Activated T-cell treated with anti-CD3 and anti-CD28 coated beads for 4 hours (primary cell): ENCODE measurements around the gene NIPSNAP3A.
A peak's percentile ranks its signal among the peaks of the same experiment; 100 is the strongest.
"Not testable (repeated sequence)": the region's sequence is repeated elsewhere in the genome, so short reads cannot be mapped to it uniquely, and the experiment has no call there.

Experiments used
- DNase-seq: peaks from one replicate; pipeline ENCODE4 v3.0.0-alpha.2; 2020

NIPSNAP3A gene

DNA sequence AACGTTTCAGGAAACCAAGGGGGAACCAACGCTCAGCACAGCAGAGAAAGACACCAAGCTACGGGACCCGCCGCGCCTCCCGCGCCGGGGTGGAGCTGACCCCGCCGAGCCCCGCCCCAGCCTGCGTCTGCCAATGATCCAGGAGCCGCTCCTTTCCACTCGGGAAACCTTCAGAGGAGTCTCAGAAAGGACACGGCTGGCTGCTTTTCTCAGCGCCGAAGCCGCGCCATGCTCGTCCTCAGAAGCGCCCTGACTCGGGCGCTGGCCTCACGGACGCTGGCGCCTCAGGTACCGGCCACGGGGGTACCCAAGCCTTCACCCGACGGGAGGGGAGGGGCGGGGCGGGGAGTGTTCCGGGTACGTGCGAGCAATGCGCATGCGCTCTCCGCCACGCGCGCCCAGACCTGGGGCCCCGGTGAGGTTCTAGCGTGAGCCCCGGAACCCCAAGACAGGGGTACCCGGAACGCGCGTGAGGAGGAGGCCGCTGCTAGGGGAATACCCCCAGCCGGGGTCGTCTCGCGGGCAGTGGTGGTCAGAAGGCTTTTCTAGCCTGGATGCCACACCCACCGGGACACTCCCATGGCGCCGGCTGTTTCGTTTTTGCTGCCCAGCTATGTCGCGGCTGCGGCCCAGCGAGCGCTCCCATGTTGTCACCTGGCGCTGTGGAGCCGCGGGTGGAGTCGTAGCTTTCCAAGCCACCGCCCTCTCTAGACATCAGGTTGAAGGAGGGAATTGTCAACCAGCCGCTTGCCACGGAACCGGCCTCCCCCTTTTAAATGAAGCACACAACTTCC lies at the start of gene NIPSNAP3A:
NIPSNAP3A (plus strand) TSS at position 119 of the 794 bp plus-strand sequence; CDS start at position 229, 110 bp downstream.
- DNase-seq = peak; percentile 77

DNA sequence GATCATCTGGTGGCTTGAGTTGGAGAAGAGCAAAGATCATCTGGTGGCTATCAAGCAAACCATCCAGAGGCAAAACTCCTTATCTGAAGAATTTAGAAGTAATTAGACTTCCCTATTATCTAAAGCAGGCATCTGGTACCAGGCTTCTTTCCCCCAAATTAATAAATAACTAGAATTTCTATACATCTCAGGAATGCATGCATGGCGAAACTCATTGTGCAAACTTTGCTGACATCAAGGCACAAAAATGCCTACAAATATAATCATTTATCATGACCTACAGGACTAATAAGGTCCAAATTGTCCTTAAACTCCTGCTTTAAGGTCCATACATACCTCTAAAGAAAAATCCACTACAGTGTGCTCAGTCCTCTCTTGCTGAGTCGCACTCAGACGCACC lies 47.2 kb upstream of the NIPSNAP3A start:
- no peak for DNase-seq

DNA sequence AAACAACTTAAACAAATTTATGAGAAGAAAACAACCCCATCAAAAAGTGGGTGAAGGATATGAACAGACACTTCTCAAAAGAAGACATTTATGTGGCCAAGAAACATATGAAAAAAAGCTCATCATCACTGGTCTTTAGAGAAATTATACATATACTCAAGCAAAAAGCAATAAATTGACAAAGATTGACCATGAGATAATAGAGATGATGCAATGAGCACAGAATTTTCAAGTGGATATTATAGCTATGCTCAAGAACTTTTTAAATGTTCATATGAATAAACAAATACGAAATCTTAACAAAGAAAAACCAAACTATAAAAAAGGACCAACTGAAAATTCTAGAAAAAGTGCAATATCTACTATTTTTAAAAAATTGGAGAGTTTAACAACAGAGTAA lies 38.7 kb upstream of the NIPSNAP3A start:
- not testable (repeated sequence) for DNase-seq

DNA sequence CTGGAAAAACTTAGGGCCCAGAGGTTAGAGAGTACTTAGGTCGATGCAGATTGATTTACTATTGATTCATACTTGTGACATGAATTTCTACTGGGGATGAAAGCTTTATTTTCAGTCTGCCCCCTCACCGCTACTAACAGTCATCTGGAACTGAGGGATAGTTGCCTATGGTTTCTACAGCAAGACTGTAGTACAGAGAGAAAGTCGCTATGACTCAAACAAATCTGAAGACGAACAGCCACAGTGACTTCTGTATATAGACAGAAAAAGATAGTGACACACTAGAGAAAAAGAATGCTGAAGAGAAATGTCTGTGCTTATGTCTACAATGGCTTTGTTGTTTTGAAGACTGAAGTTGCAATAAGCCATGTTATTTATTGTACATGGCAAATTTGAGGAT lies 35.9 kb upstream of the NIPSNAP3A start:
- no peak for DNase-seq

DNA sequence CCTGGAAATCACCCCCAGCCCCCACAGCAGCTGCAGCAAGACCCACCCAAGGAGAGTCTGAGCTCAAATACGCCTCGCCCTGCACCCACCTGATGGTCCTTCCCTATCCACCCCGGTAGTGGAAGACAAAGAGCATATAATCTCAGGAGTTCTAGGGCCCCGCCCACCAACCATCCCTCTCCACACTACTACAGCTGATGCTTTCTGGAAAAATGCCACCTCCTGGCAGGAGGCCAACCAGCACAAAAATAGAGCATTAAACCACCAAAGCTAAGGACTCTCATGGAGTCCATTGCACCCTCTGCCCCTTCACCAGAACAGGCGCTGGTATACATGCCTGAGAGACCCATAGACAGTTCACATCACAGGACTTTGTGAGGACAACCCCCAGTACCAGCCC lies 22.5 kb upstream of the NIPSNAP3A start:
- DNase-seq = no peak

DNA sequence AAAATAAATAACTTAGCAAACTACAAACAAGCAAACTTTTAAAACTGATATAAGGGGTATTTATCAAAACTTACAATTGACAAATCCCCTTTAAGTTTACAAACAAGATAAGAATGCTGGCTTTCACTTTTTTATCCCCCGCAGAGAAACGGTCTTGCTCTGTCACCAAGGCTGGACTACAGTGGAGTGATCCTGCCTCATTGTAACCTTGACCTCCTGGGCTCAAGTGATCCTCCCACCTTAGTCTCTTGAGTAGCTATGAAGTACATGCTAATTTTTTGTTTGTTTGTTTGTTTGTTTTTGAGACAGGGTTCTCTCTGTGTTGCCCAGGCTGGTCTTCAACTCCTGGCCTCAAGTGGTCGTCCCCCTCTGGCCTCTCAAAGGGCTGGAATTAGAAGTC lies 9.0 kb upstream of the NIPSNAP3A start:
- no peak for DNase-seq

DNA sequence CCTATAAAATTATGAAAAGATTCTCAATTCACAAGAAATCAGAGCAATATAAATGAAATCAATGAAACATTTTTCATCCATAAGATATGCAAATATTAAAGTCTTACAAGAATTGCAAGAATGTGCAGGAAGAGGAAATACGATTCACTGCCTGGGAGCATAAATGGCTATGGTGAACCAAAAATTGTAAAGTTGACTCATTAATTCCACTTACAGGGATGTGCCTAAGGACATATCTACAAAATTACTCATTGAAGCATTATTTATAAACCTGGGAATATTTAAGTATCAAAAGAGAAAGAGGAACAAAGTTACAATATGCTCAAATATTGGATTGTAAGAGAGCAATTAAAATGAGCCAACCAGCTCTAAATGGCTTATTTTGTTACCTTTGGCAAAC lies 6.9 kb upstream of the NIPSNAP3A start:
- DNase-seq = no peak

GRCh38 chr9:104743376-104743985 lies 4.0 kb upstream of the NIPSNAP3A start:
- peak; percentile 13 for DNase-seq

DNA sequence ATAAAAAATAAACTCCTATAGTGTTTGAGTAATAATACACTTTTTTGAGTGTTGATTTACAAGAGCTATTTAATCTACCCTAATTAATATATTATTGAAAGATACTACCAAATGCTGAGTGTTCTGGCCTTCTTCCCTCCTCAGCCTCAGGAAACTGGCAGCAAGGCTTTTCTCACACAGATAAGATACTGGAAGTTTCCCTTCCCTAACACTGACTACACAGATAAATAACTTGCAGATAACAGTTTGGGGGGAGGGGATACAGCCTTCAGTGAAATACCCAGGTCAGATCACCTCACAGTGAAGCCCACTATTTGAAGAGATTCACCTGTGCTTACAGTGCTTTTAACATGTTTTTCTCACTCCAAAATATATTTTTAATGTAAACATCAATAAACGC lies 1.6 kb upstream of the NIPSNAP3A start:
- DNase-seq = no peak

DNA sequence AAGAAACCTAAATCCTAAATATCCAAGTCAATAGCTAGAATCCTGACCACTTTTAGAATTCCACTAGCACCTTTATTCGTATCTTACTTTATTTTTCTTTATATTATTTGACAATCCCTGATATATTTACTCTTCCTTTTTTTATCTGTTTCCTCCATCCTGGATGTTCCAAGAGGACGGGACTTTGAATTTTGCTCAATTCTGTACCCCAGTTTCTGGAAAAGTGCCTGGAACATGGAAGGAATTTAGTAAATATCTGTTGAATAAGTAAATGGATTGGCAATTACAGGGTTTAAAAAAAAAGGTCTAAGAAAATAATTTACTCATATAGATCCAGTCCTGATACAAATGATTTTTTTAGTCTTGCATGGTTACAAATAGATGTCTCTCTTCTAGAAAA lies 1.2 kb upstream of the NIPSNAP3A start:
- DNase-seq = no peak

- DNase-seq = no peak
These were observed 685 bp upstream of the NIPSNAP3A start for GRCh38 chr9:104746798-104747197.

GRCh38 chr9:104747245-104747564 lies 278 bp upstream of the NIPSNAP3A start:
- DNase-seq = no peak

DNA sequence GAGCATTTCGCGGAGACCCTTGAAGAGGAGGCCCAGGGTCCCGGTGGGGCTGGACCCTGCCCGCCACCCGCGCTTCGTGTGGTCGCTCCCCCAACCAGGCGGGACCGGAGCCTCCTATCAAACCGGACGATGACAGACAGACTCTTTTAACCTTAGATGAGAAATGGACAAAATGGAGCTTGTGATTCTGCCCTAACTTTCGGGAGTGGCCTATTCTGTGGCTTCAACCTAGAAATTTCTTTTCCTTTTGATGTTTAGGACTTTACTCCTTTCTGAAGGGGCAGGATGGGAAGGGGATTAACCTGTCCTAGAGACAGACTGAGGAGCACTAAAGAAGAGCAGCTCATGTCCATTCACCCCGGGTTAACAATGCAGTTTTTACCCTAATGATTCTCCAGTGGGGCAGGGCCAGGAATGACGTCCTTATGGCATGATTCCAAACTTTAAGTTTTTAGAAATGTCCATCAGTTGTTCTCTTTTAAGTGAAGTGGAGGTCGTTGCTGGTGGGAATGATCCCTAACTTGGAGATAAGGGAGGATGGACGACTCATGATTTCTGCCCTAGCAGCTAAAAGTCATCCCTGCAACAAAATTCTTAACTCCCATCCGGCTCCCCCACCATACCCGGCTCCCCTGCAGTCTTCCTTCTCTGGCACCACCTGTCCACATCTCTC lies 1.0 kb downstream of the NIPSNAP3A start:
- no peak for DNase-seq

DNA sequence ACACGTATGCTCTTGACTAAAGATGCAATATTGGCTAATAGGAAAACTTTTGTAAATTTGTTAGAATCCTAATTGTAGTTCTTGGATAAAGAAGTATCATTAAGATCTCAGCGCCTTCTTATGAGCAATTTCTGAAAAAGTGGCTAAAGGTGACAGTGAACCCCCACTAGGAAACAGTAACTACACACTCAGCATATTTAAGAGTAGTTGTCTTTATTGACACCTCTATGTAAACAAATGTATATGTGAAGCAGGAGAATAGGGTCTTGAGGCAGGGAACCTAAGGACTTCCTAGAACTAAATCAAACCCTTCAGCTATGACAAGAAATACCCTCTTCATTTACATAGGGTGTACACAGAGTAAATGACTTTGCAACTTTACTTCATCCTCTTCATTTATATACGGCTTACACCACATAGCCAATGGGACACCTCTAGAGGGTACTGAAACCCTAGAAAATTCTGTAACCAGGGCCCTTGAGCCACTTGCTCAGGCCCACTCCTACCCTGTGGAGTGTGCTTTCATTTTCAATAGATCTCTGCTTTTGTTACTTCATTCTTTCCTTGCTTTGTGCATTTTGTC lies 2.8 kb downstream of the NIPSNAP3A start:
- no peak for DNase-seq

DNA sequence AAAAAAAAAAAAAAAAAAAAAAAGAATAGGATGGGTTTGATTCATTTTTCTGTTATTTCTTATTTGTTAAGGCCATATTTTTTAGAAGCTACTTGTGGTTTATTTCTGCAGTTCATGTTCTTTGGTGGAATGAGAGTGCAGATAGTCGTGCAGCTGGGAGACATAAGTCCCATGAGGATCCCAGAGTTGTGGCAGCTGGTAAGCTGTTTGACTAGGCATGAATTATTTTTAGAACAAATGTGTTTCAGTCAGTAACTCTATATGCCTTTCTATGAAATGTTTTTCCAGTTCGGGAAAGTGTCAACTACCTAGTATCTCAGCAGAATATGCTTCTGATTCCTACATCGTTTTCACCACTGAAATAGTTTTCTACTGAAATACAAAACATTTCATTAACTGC lies 11.5 kb downstream of the NIPSNAP3A start:
- no peak for DNase-seq

DNA sequence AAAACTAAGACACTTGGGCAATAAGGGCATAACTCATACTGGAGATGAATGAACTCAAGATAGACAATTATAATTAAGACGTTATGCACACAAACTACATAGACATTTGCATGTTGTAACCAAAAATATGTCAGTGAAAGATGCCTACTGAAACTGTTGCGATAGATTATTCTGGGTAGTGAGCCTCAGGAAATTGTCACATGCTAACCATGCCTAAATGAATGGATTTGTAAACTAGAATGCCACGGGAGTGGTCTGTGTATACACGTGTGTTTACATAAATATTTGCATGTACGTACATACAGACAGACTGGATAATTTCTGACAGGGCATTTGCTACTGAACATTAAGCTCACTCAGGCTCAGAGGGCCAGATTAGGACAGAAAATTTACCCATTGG lies 17.7 kb downstream of the NIPSNAP3A start:
- DNase-seq = no peak

DNA sequence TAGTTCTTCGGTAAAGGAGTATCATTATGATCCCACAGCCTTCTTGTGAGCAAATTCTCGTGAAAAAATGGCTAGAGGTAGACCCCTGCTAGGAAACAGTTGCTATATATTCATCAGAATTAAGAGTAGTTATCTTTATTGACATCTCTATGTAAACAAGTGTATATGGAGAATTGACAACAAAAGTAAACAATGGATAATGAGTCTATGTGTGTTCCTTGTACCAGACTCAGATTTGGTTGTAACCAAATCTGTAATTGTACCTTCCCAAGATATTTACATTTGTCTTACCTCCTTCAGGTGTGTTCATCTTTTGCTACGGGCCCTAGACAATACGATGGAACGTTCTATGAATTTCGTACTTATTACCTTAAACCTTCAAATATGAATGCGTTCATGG lies 18.5 kb downstream of the NIPSNAP3A start:
- DNase-seq = no peak

DNA sequence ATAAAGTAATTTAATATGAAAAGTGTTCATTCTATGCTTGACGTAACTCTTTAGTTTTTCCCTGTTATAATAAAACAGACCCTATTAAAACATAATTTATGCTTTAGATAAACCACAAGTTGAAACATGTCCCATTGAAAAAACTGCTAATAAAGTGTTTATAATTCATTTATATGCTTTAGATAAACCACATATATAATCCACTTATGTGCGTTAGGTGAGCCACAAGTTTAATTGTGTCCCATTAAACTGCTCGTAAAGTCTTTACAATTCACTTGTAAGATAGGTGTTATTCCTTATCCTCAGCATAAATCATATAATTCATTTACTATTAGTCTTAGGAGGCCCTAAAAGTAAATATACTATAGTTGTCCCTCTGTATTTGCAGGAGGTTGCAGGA lies 20.0 kb downstream of the NIPSNAP3A start:
- DNase-seq = no peak

DNA sequence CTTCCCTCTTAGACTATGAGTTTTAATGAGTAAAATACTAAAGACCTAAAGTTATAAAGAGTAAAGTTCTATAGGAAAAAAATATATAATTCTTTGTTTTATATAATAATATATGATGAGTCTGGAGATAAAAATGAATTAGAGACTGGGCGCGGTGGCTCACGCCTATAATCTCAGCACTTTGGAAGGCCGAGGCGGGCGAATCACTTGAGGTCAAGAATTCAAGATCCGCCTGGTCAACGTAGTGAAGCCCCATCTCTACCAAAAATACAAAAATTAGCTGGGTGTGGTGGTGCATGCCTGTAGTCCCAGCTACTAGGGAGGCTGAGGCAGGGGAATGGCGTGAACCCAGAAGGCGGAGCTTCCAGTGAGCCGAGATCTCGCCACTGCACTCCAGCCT lies 21.5 kb downstream of the NIPSNAP3A start:
- DNase-seq = not testable (repeated sequence)

DNA sequence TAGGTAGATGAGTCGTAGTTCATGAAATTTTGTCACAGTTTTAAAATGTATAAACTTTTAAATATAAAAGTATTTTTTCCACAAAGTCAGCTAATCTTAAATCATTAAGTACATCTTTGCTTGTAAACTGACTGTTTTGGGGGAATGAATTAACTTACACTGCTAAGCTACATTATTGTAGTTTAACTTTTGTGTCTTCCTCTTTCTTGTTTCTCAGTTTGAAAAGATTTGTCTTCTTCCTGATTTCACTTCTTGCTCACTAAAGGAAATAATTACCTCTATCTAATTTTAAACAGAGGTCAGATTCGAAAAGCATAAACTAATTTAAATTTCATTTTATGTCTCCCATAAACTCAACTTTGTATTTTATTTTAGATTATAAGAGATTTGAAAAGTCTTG lies 22.2 kb downstream of the NIPSNAP3A start:
- DNase-seq = no peak

DNA sequence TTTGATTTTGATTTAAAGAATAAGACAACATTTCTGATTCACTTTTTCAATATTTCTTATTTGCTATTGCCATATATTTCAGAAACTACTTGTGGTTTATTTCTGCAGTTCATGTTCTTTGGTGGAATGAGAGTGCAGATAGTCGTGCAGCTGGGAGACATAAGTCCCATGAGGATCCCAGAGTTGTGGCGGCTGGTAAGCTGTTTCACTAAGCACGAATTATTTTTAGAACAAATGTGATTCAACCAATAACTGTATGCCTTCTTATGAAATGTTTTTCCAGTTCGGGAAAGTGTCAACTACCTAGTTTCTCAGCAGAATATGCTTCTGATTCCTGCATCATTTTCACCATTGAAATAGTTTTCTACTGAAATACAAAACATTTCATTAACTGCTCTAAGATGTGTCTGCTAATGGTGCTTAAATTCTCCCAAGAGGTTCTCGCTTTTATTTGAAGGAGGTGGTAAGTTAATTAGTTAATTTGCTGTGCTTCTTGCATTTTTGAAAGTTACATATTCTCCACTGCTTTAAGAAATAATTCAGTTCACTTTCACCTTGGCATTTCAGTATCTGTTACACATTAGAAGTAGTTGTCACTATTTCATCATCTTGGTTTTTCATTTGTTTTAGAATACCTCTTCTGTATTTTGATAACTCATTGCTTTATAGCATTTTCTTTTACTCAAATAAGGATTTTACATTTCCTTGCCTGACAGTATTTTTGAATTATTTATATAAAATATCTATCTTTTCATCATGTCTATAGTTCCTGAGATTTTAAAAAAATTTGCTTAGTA lies 25.4 kb downstream of the NIPSNAP3A start:
- no peak for DNase-seq

GRCh38 chr9:104774132-104774531 lies 26.6 kb downstream of the NIPSNAP3A start:
- no peak for DNase-seq
